H1 (cell line): Measurements from ENCODE around the gene DDX47. TPM values are rescaled to one million over a fixed set of nuclear protein-coding genes. Genes with fewer than 3 reads are reported as not detected.

Source experiments
- CTCF ChIA-PET: fragments of 300-600 bp; sonication (Branson Sonifier 250); formaldehyde crosslinking; loops from one replicate; lab custom pipeline; 2021; ENCODE audit not compliant: partially characterized antibody; lab: Charles Lee
- POLR2A ChIA-PET: fragments of 300-600 bp; sonication (Branson Sonifier 250); formaldehyde crosslinking; loops from one replicate; lab custom pipeline; 2021; ENCODE audit warnings: inconsistent platforms; ENCODE audit not compliant: partially characterized antibody; lab: Charles Lee
- DNase-seq, 2 experiments: peaks; one replicate each; pipeline versions ENCODE4 v3.0.0 to v3.0.0-alpha.2; 2010 to 2022; ENCODE audit warnings: low spot score in 2 of 2, low read depth in 1 of 2, mixed read lengths in 1 of 2
- FAIRE-seq: peaks from 2 replicates; lab custom pipeline; 2011; peaks lifted over from hg19 to GRCh38; lab: Jason Lieb, UNC
- H2AFZ ChIP-seq: 2 replicates; pipeline ENCODE4 v1.8.1; 2012; ENCODE audit warnings: low read length, inconsistent platforms
- H2AK5ac ChIP-seq: 2 replicates; pipeline ENCODE4 v1.6.1; 2013; ENCODE audit warnings: low read depth, low read length
- H2BK120ac ChIP-seq: replicated peaks from 2 replicates; pipeline ENCODE3; 2013; ENCODE audit warnings: low read depth, low read length, inconsistent platforms
- H2BK12ac ChIP-seq: 2 replicates; pipeline ENCODE4 v1.6.1; 2013; ENCODE audit warnings: low read depth, low read length
- H2BK15ac ChIP-seq: 2 replicates; pipeline ENCODE4 v1.6.1; 2013; ENCODE audit warnings: low read length
- H2BK20ac ChIP-seq: 2 replicates; pipeline ENCODE4 v1.6.1; 2013; ENCODE audit warnings: low read length
- H2BK5ac ChIP-seq: 2 replicates; pipeline ENCODE4 v1.6.1; 2013; ENCODE audit warnings: low read depth, low read length
- H3K14ac ChIP-seq: 2 replicates; pipeline ENCODE4 v1.6.1; 2013; ENCODE audit warnings: inconsistent platforms; ENCODE audit not compliant: insufficient read length
- H3K18ac ChIP-seq: 2 replicates; pipeline ENCODE4 v1.6.1; 2013; ENCODE audit warnings: low read length; ENCODE audit errors: extremely low read depth
- H3K23ac ChIP-seq: 2 replicates; pipeline ENCODE4 v1.6.1; 2013; ENCODE audit warnings: inconsistent platforms; ENCODE audit not compliant: insufficient read length
- H3K23me2 ChIP-seq: 2 replicates; pipeline ENCODE4 v1.6.1; 2013; ENCODE audit warnings: low read depth, low read length
- H3K27ac ChIP-seq: 2 replicates; pipeline ENCODE4 v1.6.1; 2011; ENCODE audit warnings: low read depth, low read length, inconsistent platforms
- H3K27me3 ChIP-seq, 4 experiments: replicated peaks in 1 of 4; 1 replicate in 1 of 4; 2 replicates in 3 of 4; pipeline versions ENCODE4 v1.6.1 to v1.8.1; 2011 to 2013; ENCODE audit warnings: low read length in 3 of 4, mild to moderate bottlenecking in 3 of 4, inconsistent platforms in 2 of 4, mixed read lengths in 2 of 4, moderate library complexity in 1 of 4; ENCODE audit not compliant: control insufficient read depth in 3 of 4, insufficient read depth in 3 of 4; ENCODE audit errors: extremely low read depth in 1 of 4
- H3K36me3 ChIP-seq, 4 experiments: 2 replicates each; pipeline versions ENCODE4 v1.6.1 to v1.8.1; 2011 to 2013; ENCODE audit warnings: mild to moderate bottlenecking in 4 of 4, low read length in 3 of 4, moderate library complexity in 2 of 4, control low read depth in 1 of 4, inconsistent platforms in 1 of 4; ENCODE audit not compliant: insufficient read depth in 4 of 4, control insufficient read depth in 2 of 4
- H3K4ac ChIP-seq: replicated peaks from 2 replicates; pipeline ENCODE3; 2013; ENCODE audit warnings: low read length, low read depth, mixed read lengths, inconsistent platforms; ENCODE audit not compliant: insufficient read length
- H3K4me1 ChIP-seq, 4 experiments: replicated peaks in 1 of 4; 1 replicate in 1 of 4; 2 replicates in 3 of 4; pipeline versions ENCODE4 v1.6.1 to v1.8.1; 2011 to 2013; ENCODE audit warnings: low read length in 3 of 4, inconsistent platforms in 2 of 4, mixed read lengths in 1 of 4; ENCODE audit not compliant: insufficient read depth in 4 of 4, control insufficient read depth in 3 of 4
- H3K4me2 ChIP-seq, 2 experiments: 2 replicates each; pipeline versions ENCODE4 v1.6.1 to v1.8.1; 2011 to 2013; ENCODE audit warnings: low read depth in 2 of 2, low read length in 2 of 2, control low read depth in 1 of 2, inconsistent platforms in 1 of 2, mild to moderate bottlenecking in 1 of 2; ENCODE audit not compliant: insufficient read depth in 1 of 2
- H3K4me3 ChIP-seq, 4 experiments: fragments of 200-600, 300-600 bp in 1 of 4; sonication (generic), shearing (Covaris generic), sonication (Bioruptor Twin) in 1 of 4; 2 replicates each; pipeline versions ENCODE4 v1.5.1 to v1.8.1; 2011 to 2016; ENCODE audit warnings: low read length in 4 of 4, low read depth in 3 of 4, control low read depth in 2 of 4, inconsistent platforms in 2 of 4, mild to moderate bottlenecking in 2 of 4, mixed read lengths in 1 of 4, moderate library complexity in 1 of 4; ENCODE audit not compliant: insufficient read depth in 2 of 4; ENCODE audit errors: extremely low read depth in 1 of 4
- H3K56ac ChIP-seq: replicated peaks from 2 replicates; pipeline ENCODE3; 2013; ENCODE audit warnings: low read depth, mild to moderate bottlenecking, mixed read lengths, low read length, inconsistent platforms; ENCODE audit not compliant: insufficient read length
- H3K79me1 ChIP-seq: 2 replicates; pipeline ENCODE4 v1.6.1; 2013; ENCODE audit warnings: low read depth, low read length, control low read depth
- H3K79me2 ChIP-seq, 2 experiments: 2 replicates each; pipeline versions ENCODE4 v1.6.1 to v1.8.1; 2012 to 2013; ENCODE audit warnings: low read length in 2 of 2, mild to moderate bottlenecking in 2 of 2, inconsistent platforms in 1 of 2; ENCODE audit not compliant: insufficient read depth in 2 of 2, control insufficient read depth in 1 of 2
- H3K9ac ChIP-seq, 4 experiments: replicated peaks in 1 of 4; 1 replicate in 1 of 4; 2 replicates in 3 of 4; pipeline versions ENCODE4 v1.6.1 to v1.8.1; 2011 to 2013; ENCODE audit warnings: low read depth in 3 of 4, low read length in 3 of 4, control low read depth in 2 of 4, mild to moderate bottlenecking in 2 of 4, moderate library complexity in 2 of 4, inconsistent platforms in 1 of 4; ENCODE audit errors: extremely low read depth in 1 of 4
- H3K9me3 ChIP-seq, 2 experiments: 2 replicates each; pipeline versions ENCODE4 v1.6.1 to v1.8.1; 2012 to 2013; ENCODE audit warnings: mild to moderate bottlenecking in 2 of 2, moderate library complexity in 2 of 2, control low read depth in 1 of 2, inconsistent platforms in 1 of 2, low read depth in 1 of 2, low read length in 1 of 2, mixed read lengths in 1 of 2; ENCODE audit not compliant: insufficient read depth in 2 of 2
- H4K20me1 ChIP-seq, 2 experiments: replicated peaks in 1 of 2; 2 replicates each; pipeline versions ENCODE3 to v1.8.1; 2011 to 2013; ENCODE audit warnings: inconsistent platforms in 2 of 2, low read length in 2 of 2, mild to moderate bottlenecking in 1 of 2; ENCODE audit not compliant: insufficient read depth in 2 of 2, control insufficient read depth in 1 of 2
- H4K5ac ChIP-seq: 2 replicates; pipeline ENCODE4 v1.6.1; 2013; ENCODE audit warnings: low read length, low read depth, mixed read lengths, inconsistent platforms; ENCODE audit not compliant: insufficient read length
- H4K8ac ChIP-seq: 2 replicates; pipeline ENCODE4 v1.8.0; 2013; ENCODE audit warnings: mild to moderate bottlenecking, moderate library complexity, low read length, inconsistent platforms; ENCODE audit not compliant: insufficient read depth; ENCODE audit errors: extremely low read depth
- H4K91ac ChIP-seq: replicated peaks from 2 replicates; pipeline ENCODE3; 2013; ENCODE audit warnings: low read length, mixed read lengths, inconsistent platforms; ENCODE audit not compliant: insufficient read length
- CTBP2 ChIP-seq: IDR thresholded peaks from 2 replicates; pipeline ENCODE4 v1.7.0; 2011; ENCODE audit warnings: borderline replicate concordance, mild to moderate bottlenecking, moderate library complexity, mixed read lengths, low read length; ENCODE audit not compliant: insufficient read depth, insufficient read length
- EGR1 ChIP-seq: IDR thresholded peaks from 2 replicates; pipeline ENCODE4 v1.6.1; 2011; ENCODE audit warnings: low read depth, low read length, borderline replicate concordance
- FOSL1 ChIP-seq: IDR thresholded peaks from 2 replicates; pipeline ENCODE4 v1.6.1; 2011; ENCODE audit warnings: mild to moderate bottlenecking, low read depth, low read length, moderate library complexity; ENCODE audit not compliant: insufficient read depth
- JUN ChIP-seq: IDR thresholded peaks from 2 replicates; pipeline ENCODE4 v1.6.1; 2011; ENCODE audit warnings: low read depth, mild to moderate bottlenecking, improper control_type of control experiment, low read length
- KDM1A ChIP-seq: fragments of 200-600, 300-600 bp; sonication (generic); IDR thresholded peaks from 2 replicates; pipeline ENCODE4 v1.7.1; 2016; ENCODE audit warnings: mild to moderate bottlenecking, low read length, borderline replicate concordance
- KDM4A ChIP-seq: IDR thresholded peaks from one replicate; pipeline ENCODE4 v1.7.1; 2012; ENCODE audit warnings: low read depth, mild to moderate bottlenecking, moderate library complexity, low read length, inconsistent platforms; ENCODE audit not compliant: severe bottlenecking
- RBBP5 ChIP-seq: IDR thresholded peaks from 2 replicates; pipeline ENCODE4 v1.7.1; 2012; ENCODE audit warnings: low read depth, mild to moderate bottlenecking, inconsistent platforms, low read length, moderate library complexity, borderline replicate concordance
- RXRA ChIP-seq: IDR thresholded peaks from 2 replicates; pipeline ENCODE4 v1.6.1; 2011; ENCODE audit warnings: low read depth, mild to moderate bottlenecking, low read length, moderate library complexity; ENCODE audit not compliant: insufficient read depth
- SIN3A ChIP-seq, 2 experiments: IDR thresholded peaks in 1 of 2; conservative IDR thresholded peaks in 1 of 2; 2 replicates each; pipeline ENCODE4 v1.6.1; 2011 to 2012; ENCODE audit warnings: low read length in 2 of 2, improper control_type of control experiment in 1 of 2, low read depth in 1 of 2, mild to moderate bottlenecking in 1 of 2
- TAF1 ChIP-seq: IDR thresholded peaks from 2 replicates; pipeline ENCODE4 v1.6.1; 2011; ENCODE audit warnings: mild to moderate bottlenecking, low read depth, low read length
- TCF12 ChIP-seq: IDR thresholded peaks from 2 replicates; pipeline ENCODE4 v1.6.1; 2011; ENCODE audit warnings: low read depth, mild to moderate bottlenecking, low read length
- TEAD4 ChIP-seq: IDR thresholded peaks from 2 replicates; pipeline ENCODE4 v1.6.1; 2012; ENCODE audit warnings: low read depth, low read length, inconsistent platforms, mixed read lengths
- WGBS, 2 experiments: shearing (Covaris generic) in 1 of 2; methylation state at CpG; one replicate each; pipeline versions ENCODE4 v1.1.6 to v1.1.7; 2013 to 2015; ENCODE audit warnings: low lambda C conversion rate in 2 of 2, mixed read lengths in 2 of 2, inconsistent platforms in 1 of 2, low coverage in 1 of 2, missing lambda C conversion rate in 1 of 2; ENCODE audit not compliant: insufficient replicate concordance in 2 of 2, insufficient coverage in 1 of 2, insufficient read length in 1 of 2; ENCODE audit errors: extremely low coverage in 1 of 2, missing lambda C conversion rate in 1 of 2; 5-methylcytosine and 5-hydroxymethylcytosine counted together
- polyA plus RNA-seq, 7 experiments: library from polyadenylated mRNA; depleted of rRNA in 3 of 7; stranded (reverse) in 5 of 7; unstranded in 2 of 7; fragments of >200 nt in 5 of 7; fragments of 200-250 nt in 2 of 7; gene quantifications; 1 replicate in 5 of 7; 2 replicates in 1 of 7; 4 replicates in 1 of 7; pipeline versions ENCODE4 v1.2.1 to v1.2.3, GENCODE V29; 2011 to 2013; ENCODE audit warnings: missing spikeins in 2 of 7, mixed read lengths in 2 of 7
- total RNA-seq: library from RNA; stranded (reverse); fragmentation: NEBNext Ultra II Directional; extraction: Animal tissue kit (Norgen Biotek cat#: 25700); gene quantifications from 2 replicates; pipeline ENCODE4 v1.2.1, GENCODE V29; 2021

Gene DDX47
- total and polyA plus RNA-seq, 2 of the 8 experiments (the other 6 are each of a cell fraction or from before 2014, with no cell fraction given) = 54.4 to 74.2 TPM

DNA sequence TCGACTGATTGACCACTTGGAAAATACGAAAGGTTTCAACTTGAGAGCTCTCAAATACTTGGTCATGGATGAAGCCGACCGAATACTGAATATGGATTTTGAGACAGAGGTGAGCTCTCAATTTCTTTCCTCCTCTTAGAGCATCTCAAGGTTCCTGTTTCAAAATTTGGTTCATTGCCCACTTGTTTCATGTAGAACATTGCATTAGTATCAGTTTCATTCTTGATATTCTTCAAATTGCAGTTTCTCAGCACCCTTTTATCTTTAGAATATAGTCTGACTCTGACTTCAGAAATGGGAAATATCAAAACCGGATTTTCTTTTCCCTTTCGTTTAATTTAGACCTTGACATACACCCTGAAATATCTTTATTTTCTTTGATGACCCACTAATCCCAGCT is 8.8 kb downstream of the DDX47 start:
- no peak for FAIRE-seq
- Histone ChIP-seq H3K4ac (no peak overlapping the region), H3K23ac (no peak overlapping the region), H2BK5ac (no peak overlapping the region), H3K79me2 (peaks cover 0 to 27% of the 10 kb centered on the region in 2 experiments; a peak in 2 of 4 replicates), H3K4me3 (no peak overlapping the region), H4K5ac (no peak overlapping the region), H2BK12ac (no peak overlapping the region), H3K4me1 (no peaks in the 10 kb centered on the region), H3K27me3 (no peaks in the 10 kb centered on the region), H3K14ac (no peak overlapping the region), H2BK20ac (no peak overlapping the region), H3K9me3 (no peaks in the 10 kb centered on the region), H3K36me3 (peaks cover 22 to 58% (median 52%) of the 10 kb centered on the region in 4 experiments), H2BK120ac (no peak overlapping the region), H4K8ac (no peak overlapping the region), H3K23me2 (no peaks in the 10 kb centered on the region), H2BK15ac (no peak overlapping the region), H2AK5ac (no peak overlapping the region), H3K9ac (no peak overlapping the region), H3K4me2 (no peak overlapping the region), H4K20me1 (no peaks in the 10 kb centered on the region), H3K27ac (no peak overlapping the region), H3K18ac (no peak overlapping the region), H3K79me1 (no peaks in the 10 kb centered on the region; the same call in 1 of the 2 replicates), H4K91ac (no peak overlapping the region), H2AFZ (no peak overlapping the region), H3K56ac (no peak overlapping the region)
- ChIA-PET CTCF (interaction anchor here (0.9 to 1.8 kb wide), 4 partner anchors 8 to 431 kb away, joined by 3 to 7 read pairs (median 4); no protein-coding TSS in a partner anchor), POLR2A (no interaction called here)
- no peak for DNase-seq
- WGBS, 2 experiments = 91% methylated on average over 6 of the region's 6 CpGs; no CpG with 5 or more reads in 1 of the 2 experiments
- TF ChIP-seq EGR1 = no peak
- no peak for TF ChIP-seq TEAD4
- TF ChIP-seq KDM4A = no peak
- TF ChIP-seq CTBP2 = no peak
- TF ChIP-seq FOSL1 = no peak
- no peak for TF ChIP-seq JUN
- no peak for TF ChIP-seq KDM1A
- TF ChIP-seq RXRA = no peak
- no peak for TF ChIP-seq RBBP5
- TF ChIP-seq SIN3A (conservative IDR thresholded peaks at IDR 0.05 in 1 of 2, IDR thresholded peaks at IDR 0.05 in 1 of 2; ENCODE audit: low read depth in 1 of 2, low read length in 2 of 2) = no peak
- no peak for TF ChIP-seq TCF12
- no peak for TF ChIP-seq TAF1
